GM12878 (cell line): ENCODE results near the gene MAN2A1. TPM values are rescaled to one million over a fixed set of nuclear protein-coding genes. Genes with fewer than 3 reads are reported as not detected.

Experiments
- ATAC-seq: fragments of 200-7000 bp; cut with Tn5 transposase; 3 replicates; pipeline ENCODE4 v1.9.1; 2020; ENCODE audit warnings: mild to moderate bottlenecking, moderate library complexity
- BruUV-seq: library from RNA; stranded (reverse); fragments of 400-500 nt; replicated peaks from 2 replicates; lab custom pipeline; 2021; lab: Mats Ljungman, UMichigan
- CTCF ChIA-PET: fragments of 300-600 bp; sonication (Branson Sonifier 250); formaldehyde crosslinking; extraction: SDS; loops from one replicate; lab custom pipeline; 2021; ENCODE audit warnings: inconsistent platforms; lab: Yijun Ruan, JAX
- POLR2A ChIA-PET: fragments of 350-600 bp; formaldehyde crosslinking; extraction: SDS; loops from one replicate; lab custom pipeline; 2021; ENCODE audit warnings: inconsistent platforms; lab: Charles Lee
- RAD21 ChIA-PET: fragments of 300-600 bp; sonication (Branson Sonifier 250); formaldehyde crosslinking; loops from one replicate; lab custom pipeline; 2023; ENCODE audit warnings: antibody characterized with exemption; ENCODE audit not compliant: unreplicated experiment; lab: Charles Lee
- SMC1A ChIA-PET: fragments of 300-600 bp; sonication (Branson Sonifier 250); formaldehyde crosslinking; loops from one replicate; lab custom pipeline; 2023; ENCODE audit not compliant: unreplicated experiment, uncharacterized antibody; lab: Charles Lee
- DNase-seq: peaks from one replicate; pipeline ENCODE4 v3.0.0-alpha.2; 2011; ENCODE audit warnings: low read depth, low spot score
- FAIRE-seq: peaks from 3 replicates; lab custom pipeline; 2011; peaks lifted over from hg19 to GRCh38; lab: Jason Lieb, UNC
- H2AFZ ChIP-seq: 2 replicates; pipeline ENCODE4 v1.6.0; 2011; ENCODE audit warnings: low read depth, low read length, control low read depth; ENCODE audit not compliant: control insufficient read depth
- H3K27ac ChIP-seq: 2 replicates; pipeline ENCODE4 v1.5.1; 2011; ENCODE audit warnings: control low read depth; ENCODE audit not compliant: control insufficient read depth, insufficient read depth
- H3K27me3 ChIP-seq, 2 experiments: replicated peaks in 1 of 2; 2 replicates each; pipeline versions ENCODE4 v1.6.0 to v1.6.1; 2011; ENCODE audit warnings: low read length in 1 of 2; ENCODE audit not compliant: control insufficient read depth in 2 of 2, insufficient read depth in 2 of 2
- H3K36me3 ChIP-seq, 2 experiments: 2 replicates each; pipeline ENCODE4 v1.5.1; 2011; ENCODE audit warnings: low read length in 1 of 2; ENCODE audit not compliant: control insufficient read depth in 2 of 2, insufficient read depth in 2 of 2
- H3K4me1 ChIP-seq: 2 replicates; pipeline ENCODE4 v1.6.1; 2011; ENCODE audit warnings: mild to moderate bottlenecking, low read length, moderate library complexity, mixed read lengths; ENCODE audit not compliant: control insufficient read depth, insufficient read depth
- H3K4me2 ChIP-seq: 2 replicates; pipeline ENCODE4 v1.6.0; 2011; ENCODE audit warnings: control low read depth; ENCODE audit not compliant: control insufficient read depth, insufficient read depth
- H3K4me3 ChIP-seq: fragments of 200-600 bp; sonication (generic); 2 replicates; pipeline ENCODE4 v1.5.1; 2016
- H3K79me2 ChIP-seq: 2 replicates; pipeline ENCODE4 v1.6.0; 2011; ENCODE audit warnings: low read length; ENCODE audit not compliant: control insufficient read depth, insufficient read depth
- H3K9ac ChIP-seq: 2 replicates; pipeline ENCODE4 v1.8.0; 2011; ENCODE audit warnings: low read length, control low read depth, mixed read lengths; ENCODE audit not compliant: control insufficient read depth, insufficient read depth
- H3K9me3 ChIP-seq: replicated peaks from 3 replicates; pipeline ENCODE4 v1.5.1; 2011; ENCODE audit warnings: mild to moderate bottlenecking, low read length; ENCODE audit not compliant: control insufficient read depth, insufficient read depth
- H4K20me1 ChIP-seq: 2 replicates; pipeline ENCODE4 v1.6.0; 2011; ENCODE audit not compliant: control insufficient read depth, insufficient read depth
- BMI1 ChIP-seq: fragments of 450-650 bp; IDR thresholded peaks from 2 replicates; pipeline ENCODE4 v1.6.1; 2016; ENCODE audit warnings: mild to moderate bottlenecking, moderate library complexity, borderline replicate concordance
- CTCF ChIP-seq, 3 experiments: IDR thresholded peaks in 2 of 3; conservative IDR thresholded peaks in 1 of 3; 2 replicates each; pipeline ENCODE4 v1.5.1; 2011; ENCODE audit warnings: low read depth in 3 of 3, low read length in 3 of 3, mild to moderate bottlenecking in 3 of 3, control low read depth in 2 of 3, moderate library complexity in 2 of 3, inconsistent platforms in 1 of 3, mixed read lengths in 1 of 3; ENCODE audit not compliant: control insufficient read depth in 2 of 3, insufficient read depth in 1 of 3; ENCODE audit errors: extremely low read depth in 1 of 3
- MTA2 ChIP-seq: fragments of 450-650 bp; IDR thresholded peaks from 2 replicates; pipeline ENCODE4 v1.6.1; 2016; ENCODE audit warnings: low read depth, mild to moderate bottlenecking, moderate library complexity
- MTA3 ChIP-seq: IDR thresholded peaks from 2 replicates; pipeline ENCODE4 v1.6.1; 2012; ENCODE audit warnings: low read length, inconsistent platforms, borderline replicate concordance
- PAX8 ChIP-seq: fragments of 450-650 bp; IDR thresholded peaks from 2 replicates; pipeline ENCODE4 v1.6.1; 2017; ENCODE audit warnings: mild to moderate bottlenecking, moderate library complexity
- PML ChIP-seq: IDR thresholded peaks from 2 replicates; pipeline ENCODE4 v1.6.1; 2012; ENCODE audit warnings: low read length, inconsistent platforms
- POU2F2 ChIP-seq: IDR thresholded peaks from 3 replicates; pipeline ENCODE4 v1.6.1; 2011; ENCODE audit warnings: low read depth, mild to moderate bottlenecking, low read length, borderline replicate concordance
- RAD21 ChIP-seq: IDR thresholded peaks from 2 replicates; pipeline ENCODE4 v1.6.1; 2011; ENCODE audit warnings: mild to moderate bottlenecking, low read depth, low read length, moderate library complexity; ENCODE audit not compliant: insufficient read depth
- REST ChIP-seq: IDR thresholded peaks from 2 replicates; pipeline ENCODE4 v1.6.1; 2012; ENCODE audit warnings: mild to moderate bottlenecking, low read depth, low read length
- SMAD5 ChIP-seq: IDR thresholded peaks from 2 replicates; pipeline ENCODE4 v1.6.1; 2016; ENCODE audit warnings: antibody characterized with exemption, low read depth
- ZBTB11 ChIP-seq: fragments of 450-650 bp; formaldehyde crosslinking; IDR thresholded peaks from 2 replicates; pipeline ENCODE4 v1.5.0; 2022; ENCODE audit warnings: mild to moderate bottlenecking, missing genetic modification characterization
- ZBTB4 ChIP-seq: fragments of 450-650 bp; formaldehyde crosslinking; IDR thresholded peaks from 2 replicates; pipeline ENCODE4 v1.4.0; 2022; ENCODE audit warnings: mild to moderate bottlenecking, moderate library complexity
- ZNF24 ChIP-seq: fragments of 450-650 bp; IDR thresholded peaks from 2 replicates; pipeline ENCODE4 v1.6.1; 2017; ENCODE audit warnings: antibody characterized with exemption, mild to moderate bottlenecking
- WGBS: methylation state at CpG from one replicate; pipeline ENCODE4 v1.1.6; 2016; ENCODE audit warnings: low lambda C conversion rate; ENCODE audit not compliant: insufficient replicate concordance, insufficient coverage; ENCODE audit errors: missing lambda C conversion rate; 5-methylcytosine and 5-hydroxymethylcytosine counted together
- in situ Hi-C: fragments of 300-500 bp; cut with MboI; formaldehyde crosslinking; loops from 9 replicates; pipeline ENCODE4 v1.14.3; 2018; ENCODE audit warnings: mixed read lengths
- intact Hi-C: fragments of 100-400 bp; cut with micrococcal nuclease; formaldehyde crosslinking; loops from one replicate; pipeline ENCODE4 v1.14.2; 2022; ENCODE audit not compliant: unreplicated experiment
- polyA plus RNA-seq, 11 experiments: library from polyadenylated mRNA; depleted of rRNA in 4 of 11; unstranded in 6 of 11; stranded (reverse) in 5 of 11; fragments of >200 nt; fragmentation: Nextera tagmentation in 4 of 11; fragmentation: Illumina TruSeq in 1 of 11; extraction: Ambion mirVana in 4 of 11; extraction: Trizol in 1 of 11; gene quantifications; 1 replicate in 1 of 11; 2 replicates in 10 of 11; pipeline versions ENCODE4 v1.2.1 to v1.2.3, GENCODE V29; 2011 to 2016; ENCODE audit warnings: inconsistent platforms in 2 of 11, missing spikeins in 2 of 11, low read depth in 1 of 11
- total RNA-seq, 4 experiments: library from RNA; depleted of rRNA in 3 of 4; stranded (reverse); fragments of >200 nt in 3 of 4; fragmentation: Illumina TruSeq in 1 of 4; extraction: Trizol in 1 of 4; gene quantifications; 2 replicates each; pipeline versions ENCODE4 v1.2.1 to v1.2.3, GENCODE V29; 2013 to 2021

MAN2A1 gene
- total and polyA plus RNA-seq, 10 of the 15 experiments (the other 5 are each of a cell fraction or from before 2014, with no cell fraction given) = 4.2 to 27.9 (median 10.5) TPM

GRCh38 chr5:109775130-109775529, 85.4 kb downstream of the MAN2A1 start:
- FAIRE-seq (no peak), ATAC-seq (no peak), DNase-seq (no peak)
- no peak overlapping the region for H3K4me3 ChIP-seq
- H2AFZ ChIP-seq = no peak overlapping the region
- no peaks in the 10 kb centered on the region for H3K4me1 ChIP-seq
- intact Hi-C loops = no loop called here
- in situ Hi-C loops = no loop called here
- no peaks in the 10 kb centered on the region for H3K9me3 ChIP-seq
- POLR2A ChIA-PET = no interaction called here
- CTCF ChIA-PET = interaction anchor here (2.2 kb wide), 1 partner anchor 82 kb away, joined by 4 read pairs; no protein-coding TSS in a partner anchor
- 89% methylated on average over 2 of the region's 2 CpGs for WGBS
- no peak overlapping the region for H3K27ac ChIP-seq
- SMC1A ChIA-PET = interaction anchor here (1.7 kb wide), 1 partner anchor 25 kb away, joined by 3 read pairs; no protein-coding TSS in a partner anchor
- H3K4me2 ChIP-seq = no peak overlapping the region
- BruUV-seq = no TSS peak
- H3K36me3 ChIP-seq = no peaks in the 10 kb centered on the region
- RAD21 ChIA-PET = no interaction called here
- no peaks in the 10 kb centered on the region for H4K20me1 ChIP-seq
- H3K9ac ChIP-seq = no peak overlapping the region
- H3K79me2 ChIP-seq = no peaks in the 10 kb centered on the region
- no peaks in the 10 kb centered on the region for H3K27me3 ChIP-seq
- no peak for TF ChIP-seq PML
- no peak for TF ChIP-seq ZNF24
- no peak for TF ChIP-seq ZBTB4 (CRISPR knock-in tag)
- TF ChIP-seq REST = no peak
- no peak for TF ChIP-seq MTA2
- no peak for TF ChIP-seq ZBTB11 (CRISPR knock-in tag)
- TF ChIP-seq MTA3 = no peak
- TF ChIP-seq PAX8 = no peak
- TF ChIP-seq BMI1 = no peak
- no peak for TF ChIP-seq POU2F2
- no peak for TF ChIP-seq RAD21
- no peak for TF ChIP-seq CTCF (IDR thresholded peaks at IDR 0.05 in 2 of 3, conservative IDR thresholded peaks at IDR 0.05 in 1 of 3; ENCODE audit: control insufficient read depth in 2 of 3, extremely low read depth in 1 of 3, insufficient read depth in 1 of 3, low read depth in 3 of 3, low read length in 3 of 3)
- no peak for TF ChIP-seq SMAD5
